Muscle layer of duodenum (tissue), 2 donors: Measurements from ENCODE around the gene DIS3L.
"Not testable (repeated sequence)": the region's sequence is repeated elsewhere in the genome, so short reads cannot be mapped to it uniquely, and the experiment has no call there.

Source experiments
- H3K27ac ChIP-seq: one replicate; pipeline ENCODE4 v1.7.0; 2013; ENCODE audit warnings: mild to moderate bottlenecking, low read length
- H3K27me3 ChIP-seq: one replicate; pipeline ENCODE4 v1.7.0; 2013; ENCODE audit warnings: low read depth, mild to moderate bottlenecking, control low read depth, low read length
- H3K36me3 ChIP-seq, 2 donors: one replicate each; pipeline ENCODE4 v1.7.0; 2013; ENCODE audit warnings: low read length in 2 of 2, control low read depth in 1 of 2, mild to moderate bottlenecking in 1 of 2; ENCODE audit not compliant: insufficient read depth in 2 of 2, control insufficient read depth in 1 of 2
- H3K4me1 ChIP-seq, 2 donors: one replicate each; pipeline ENCODE4 v1.7.0; 2013; ENCODE audit warnings: low read length in 2 of 2, mild to moderate bottlenecking in 2 of 2, control low read depth in 1 of 2, moderate library complexity in 1 of 2; ENCODE audit not compliant: insufficient read depth in 2 of 2, control insufficient read depth in 1 of 2
- H3K4me3 ChIP-seq, 2 donors: one replicate each; pipeline ENCODE4 v1.7.0; 2013; ENCODE audit warnings: low read length in 2 of 2, low read depth in 1 of 2, mild to moderate bottlenecking in 1 of 2
- H3K9me3 ChIP-seq, 2 donors: one replicate each; pipeline ENCODE4 v1.7.0; 2013; ENCODE audit warnings: low read length in 2 of 2, control low read depth in 1 of 2, mild to moderate bottlenecking in 1 of 2; ENCODE audit not compliant: control insufficient read depth in 1 of 2
- donor health status: healthy.

DIS3L gene

DNA sequence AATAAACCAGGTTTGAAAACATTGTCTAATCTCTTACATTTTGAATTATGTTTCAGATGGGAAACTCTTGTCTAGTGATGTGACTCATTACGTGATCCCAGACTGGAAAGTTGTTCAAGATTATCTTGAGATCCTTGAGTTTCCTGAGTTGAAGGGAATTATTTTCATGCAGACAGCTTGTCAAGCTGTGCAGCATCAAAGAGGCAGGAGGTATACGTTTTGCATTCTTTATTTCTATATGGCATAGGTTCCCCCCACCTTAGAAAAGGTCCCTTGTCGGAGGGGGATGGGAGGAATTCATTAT, 1.5 kb downstream of the DIS3L start:
- Histone ChIP-seq H3K36me3 (peaks cover 4 to 8% of the 10 kb centered on the region in 2 donors), H3K9me3 (no peaks in the 10 kb centered on the region), H3K4me3 (peak overlapping the region; percentile 80 to 83), H3K27ac (peak overlapping the region; percentile 91), H3K4me1 (peaks cover 12 to 20% of the 10 kb centered on the region in 2 donors), H3K27me3 (no peaks in the 10 kb centered on the region)

DNA sequence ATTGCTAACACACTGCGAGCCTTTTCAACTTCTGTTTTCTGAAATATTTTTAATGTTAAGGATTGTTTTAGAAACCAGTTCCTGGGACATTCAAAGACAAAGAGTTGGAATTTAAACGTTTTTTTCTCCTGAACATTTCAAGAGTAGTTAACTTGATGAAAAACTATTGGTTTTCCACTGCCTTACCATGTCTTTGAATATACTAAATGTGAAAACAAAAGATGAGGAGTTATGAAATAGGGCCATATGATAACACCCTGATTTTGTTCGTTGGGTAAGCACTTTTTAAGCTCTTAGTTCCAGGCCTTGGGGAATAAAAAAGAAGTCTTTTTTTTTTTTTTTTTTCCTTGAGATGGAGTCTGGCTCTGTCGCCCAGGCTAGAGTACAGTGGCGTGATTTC, 2.8 kb downstream of the DIS3L start:
- H3K27me3 ChIP-seq, result no peaks in the 10 kb centered on the region
- H3K27ac ChIP-seq, result no peak overlapping the region
- no peaks in the 10 kb centered on the region for H3K9me3 ChIP-seq
- H3K4me3 ChIP-seq, result no peak overlapping the region
- peaks cover 4 to 11% of the 10 kb centered on the region in 2 donors for H3K36me3 ChIP-seq
- H3K4me1 ChIP-seq, result peaks cover 12 to 20% of the 10 kb centered on the region in 2 donors

DNA sequence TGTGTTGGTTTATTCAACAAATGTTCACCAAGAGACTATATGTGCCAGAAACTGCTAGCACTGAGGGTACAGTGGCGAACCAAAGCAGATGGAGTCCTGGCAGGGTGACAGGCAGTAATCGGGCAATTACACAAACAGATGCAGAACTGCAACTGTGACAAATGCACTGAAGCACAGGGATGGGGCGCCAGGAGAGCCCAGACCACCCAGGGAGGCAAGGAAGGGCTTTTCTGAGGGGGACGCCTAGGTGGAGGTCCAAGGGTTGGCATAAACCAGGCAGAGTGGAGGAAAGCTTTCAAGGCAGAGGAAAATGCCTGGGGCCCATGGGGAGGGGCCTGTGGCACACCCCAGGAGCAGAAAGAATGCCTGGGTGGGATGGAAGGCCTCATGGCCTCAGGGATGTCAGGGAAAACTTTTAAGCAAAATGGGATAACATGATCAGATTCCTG, 5.5 kb downstream of the DIS3L start:
- peaks cover 9 to 11% of the 10 kb centered on the region in 2 donors for H3K4me1 ChIP-seq
- H3K4me3 ChIP-seq, result no peak overlapping the region
- peaks cover 7 to 11% of the 10 kb centered on the region in 2 donors for H3K36me3 ChIP-seq
- H3K27me3 ChIP-seq, result no peaks in the 10 kb centered on the region
- no peaks in the 10 kb centered on the region for H3K9me3 ChIP-seq
- no peak overlapping the region for H3K27ac ChIP-seq

DNA sequence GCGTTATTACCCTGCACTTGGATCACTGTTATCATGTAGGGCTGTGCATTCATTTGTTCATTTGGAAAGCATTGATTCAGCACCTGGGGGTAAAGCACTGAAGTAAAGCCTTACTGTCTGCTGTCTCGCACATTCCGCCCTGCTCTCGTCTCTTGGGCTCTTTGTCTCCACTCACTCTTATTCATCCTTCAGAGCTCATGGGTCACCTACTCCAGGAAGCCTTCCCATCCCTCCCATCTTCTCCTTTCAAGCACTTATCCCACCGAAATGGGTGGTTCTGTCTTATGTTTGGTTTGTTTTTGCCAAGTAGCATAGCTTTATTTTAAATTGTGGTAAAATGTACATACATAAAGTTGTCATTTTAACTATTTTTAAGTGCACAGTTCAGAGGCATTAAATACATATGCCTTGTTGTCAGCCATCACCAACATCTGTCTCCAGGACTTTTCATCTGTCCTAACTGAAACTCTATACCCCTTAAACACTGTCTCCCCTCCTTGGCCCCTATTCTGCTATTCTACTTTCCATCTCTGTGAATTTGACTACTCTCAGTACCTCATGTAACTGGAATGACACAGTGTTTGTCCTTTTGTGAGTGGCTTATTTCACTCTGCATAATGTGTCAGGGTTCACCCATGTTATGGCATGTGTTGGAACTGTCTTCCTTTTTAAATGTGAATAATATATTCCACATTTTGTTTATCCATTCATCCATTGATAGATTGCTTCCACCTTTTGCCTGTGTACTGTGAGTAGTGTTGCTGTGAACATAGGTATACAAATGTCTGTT, 9.3 kb downstream of the DIS3L start:
- Histone ChIP-seq H3K27ac (no peak overlapping the region), H3K4me3 (no peak overlapping the region), H3K9me3 (no peaks in the 10 kb centered on the region), H3K36me3 (peaks cover 4 to 16% of the 10 kb centered on the region in 2 donors), H3K4me1 (no peaks in the 10 kb centered on the region), H3K27me3 (no peaks in the 10 kb centered on the region)

DNA sequence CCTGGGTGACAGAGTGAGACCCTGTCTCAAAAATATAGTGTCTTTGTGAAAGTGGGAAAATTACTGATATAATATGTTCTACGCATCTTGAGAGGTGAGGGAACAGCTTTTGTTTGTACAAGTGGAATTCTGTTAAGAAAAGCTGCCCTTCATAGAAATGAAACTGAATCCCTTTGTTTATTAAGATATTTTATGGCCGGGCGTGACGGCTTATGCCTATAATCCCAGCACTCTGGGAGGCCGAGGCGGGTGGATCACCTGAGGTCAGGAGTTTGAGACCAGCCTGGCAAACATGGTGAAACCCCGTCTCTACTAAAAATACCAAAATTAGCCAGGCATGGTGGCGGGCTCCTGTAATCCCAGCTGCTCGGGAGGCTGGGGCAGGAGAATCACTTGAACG, 11.1 kb downstream of the DIS3L start:
- peaks cover 12 to 20% of the 10 kb centered on the region in 2 donors for H3K36me3 ChIP-seq

DNA sequence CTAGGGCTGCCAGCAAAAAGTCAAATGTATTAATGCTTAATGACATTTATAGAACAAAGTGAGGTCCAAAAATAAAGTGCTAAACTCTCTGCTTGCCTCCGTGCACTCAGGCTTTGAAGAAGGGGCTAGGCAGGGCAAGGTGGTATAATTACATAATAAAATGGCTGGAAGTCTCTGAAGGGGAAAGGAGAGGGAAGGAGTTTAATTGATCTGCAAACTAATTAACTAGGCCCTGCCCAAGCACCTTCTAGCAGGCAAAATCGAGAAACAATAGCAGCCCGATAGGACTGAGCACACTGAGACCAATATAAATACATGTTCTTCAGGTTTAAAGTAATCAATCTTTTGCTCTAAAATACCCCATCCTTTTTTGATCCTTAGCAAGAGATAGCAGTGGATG, 13.0 kb downstream of the DIS3L start:
- Histone ChIP-seq H3K36me3 (peaks cover 19 to 24% of the 10 kb centered on the region in 2 donors), H3K4me1 (no peaks in the 10 kb centered on the region), H3K4me3 (no peak overlapping the region), H3K9me3 (no peaks in the 10 kb centered on the region), H3K27me3 (no peaks in the 10 kb centered on the region), H3K27ac (no peak overlapping the region)

More for the DNA sequence above, 11.1 kb downstream of the DIS3L start:
- H3K9me3 ChIP-seq, H3K27me3 ChIP-seq, H3K4me3 ChIP-seq, H3K27ac ChIP-seq, H3K4me1 ChIP-seq: not testable (repeated sequence)

DNA sequence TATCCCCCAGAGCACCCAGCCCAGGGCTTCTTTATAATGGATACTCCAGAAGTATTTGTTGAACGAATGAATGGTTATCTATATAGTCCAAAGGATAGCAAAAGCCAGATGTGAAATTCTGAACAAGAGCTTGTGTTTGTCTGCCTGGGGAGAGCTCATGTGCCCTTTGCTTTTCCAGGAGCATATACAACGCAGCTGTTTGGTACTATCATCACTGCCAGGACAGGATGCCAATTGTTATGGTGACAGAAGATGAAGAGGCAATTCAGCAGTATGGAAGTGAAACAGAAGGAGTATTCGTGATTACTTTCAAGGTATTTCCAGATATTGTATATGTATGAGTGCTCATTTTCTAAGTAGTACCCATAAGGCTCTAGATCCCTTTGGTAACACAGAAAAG, 15.2 kb downstream of the DIS3L start:
- no peaks in the 10 kb centered on the region for H3K27me3 ChIP-seq
- H3K9me3 ChIP-seq, result no peaks in the 10 kb centered on the region
- peaks cover 27 to 38% of the 10 kb centered on the region in 2 donors for H3K36me3 ChIP-seq
- no peak overlapping the region for H3K27ac ChIP-seq
- no peak overlapping the region for H3K4me3 ChIP-seq
- no peaks in the 10 kb centered on the region for H3K4me1 ChIP-seq

DNA sequence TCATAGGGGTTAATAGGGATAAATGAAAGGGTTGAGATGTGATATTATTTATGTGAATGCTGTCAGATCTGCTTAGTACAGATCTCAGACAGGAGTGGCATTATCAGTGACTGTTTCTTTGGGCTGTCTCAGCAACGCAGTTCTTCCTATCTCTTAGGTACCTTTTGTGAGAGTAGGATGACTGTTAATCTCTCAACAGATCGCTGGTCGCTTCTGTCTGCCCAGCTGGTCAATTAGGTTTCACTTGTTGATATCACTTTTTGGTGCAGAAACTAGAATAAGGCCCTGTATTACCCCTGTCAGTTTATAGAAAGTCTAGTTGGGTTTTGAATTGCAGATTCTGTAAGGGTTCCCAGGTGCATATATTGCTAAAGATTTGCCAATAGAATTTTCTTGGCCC, 16.5 kb downstream of the DIS3L start:
- Histone ChIP-seq H3K36me3 (peaks cover 37 to 47% of the 10 kb centered on the region in 2 donors), H3K4me3 (no peak overlapping the region), H3K27ac (no peak overlapping the region)

DNA sequence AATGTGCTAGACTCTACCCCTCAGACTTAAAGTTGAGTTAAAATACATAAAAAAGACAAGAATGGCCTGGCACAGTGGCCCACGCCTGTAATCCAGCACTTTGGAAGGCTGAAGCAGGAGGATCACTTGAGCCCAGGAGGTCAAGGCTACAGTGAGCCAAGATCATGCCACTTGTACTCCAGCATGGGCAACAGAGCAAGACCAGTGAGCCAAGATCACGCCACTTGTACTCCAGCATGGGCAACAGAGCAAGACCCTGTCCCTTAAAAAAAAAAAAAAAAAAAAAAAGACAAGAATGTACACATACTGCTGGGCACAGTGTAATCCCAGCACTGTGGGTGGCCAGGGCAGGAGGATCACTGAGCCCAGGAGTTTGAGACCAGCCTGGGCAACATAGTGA, 17.4 kb downstream of the DIS3L start:
- Histone ChIP-seq H3K9me3 (no peaks in the 10 kb centered on the region), H3K4me1 (no peaks in the 10 kb centered on the region), H3K36me3 (peaks cover 39 to 55% of the 10 kb centered on the region in 2 donors), H3K27ac (no peak overlapping the region), H3K27me3 (no peaks in the 10 kb centered on the region), H3K4me3 (no peak overlapping the region)

More for the DNA sequence above, 16.5 kb downstream of the DIS3L start:
- Histone ChIP-seq H3K27me3 (no peaks in the 10 kb centered on the region), H3K4me1 (no peaks in the 10 kb centered on the region), H3K9me3 (no peaks in the 10 kb centered on the region)

DNA sequence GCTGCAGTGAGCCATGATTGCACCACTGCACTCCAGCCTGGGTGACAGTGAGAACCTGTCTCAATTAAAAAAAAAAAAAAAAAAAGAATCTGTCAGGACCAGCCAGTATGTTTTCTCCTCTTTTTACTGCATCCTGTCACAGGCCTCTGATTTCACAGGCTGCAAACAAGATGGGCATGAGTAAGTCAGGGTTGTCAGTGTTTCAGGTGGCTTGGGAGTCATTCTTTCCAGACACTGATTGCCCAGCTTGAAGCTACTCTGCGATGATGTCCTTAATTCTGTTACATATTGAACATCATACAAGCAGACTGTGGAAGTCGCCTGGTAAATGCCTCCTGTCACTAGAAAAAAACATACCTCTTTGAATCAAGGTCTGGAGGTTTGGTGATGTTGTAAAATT, 18.8 kb downstream of the DIS3L start:
- H3K27me3 ChIP-seq, result no peaks in the 10 kb centered on the region
- no peak overlapping the region for H3K27ac ChIP-seq
- no peaks in the 10 kb centered on the region for H3K9me3 ChIP-seq
- no peaks in the 10 kb centered on the region for H3K4me1 ChIP-seq
- peaks cover 44 to 68% of the 10 kb centered on the region in 2 donors for H3K36me3 ChIP-seq
- H3K4me3 ChIP-seq, result no peak overlapping the region

DNA sequence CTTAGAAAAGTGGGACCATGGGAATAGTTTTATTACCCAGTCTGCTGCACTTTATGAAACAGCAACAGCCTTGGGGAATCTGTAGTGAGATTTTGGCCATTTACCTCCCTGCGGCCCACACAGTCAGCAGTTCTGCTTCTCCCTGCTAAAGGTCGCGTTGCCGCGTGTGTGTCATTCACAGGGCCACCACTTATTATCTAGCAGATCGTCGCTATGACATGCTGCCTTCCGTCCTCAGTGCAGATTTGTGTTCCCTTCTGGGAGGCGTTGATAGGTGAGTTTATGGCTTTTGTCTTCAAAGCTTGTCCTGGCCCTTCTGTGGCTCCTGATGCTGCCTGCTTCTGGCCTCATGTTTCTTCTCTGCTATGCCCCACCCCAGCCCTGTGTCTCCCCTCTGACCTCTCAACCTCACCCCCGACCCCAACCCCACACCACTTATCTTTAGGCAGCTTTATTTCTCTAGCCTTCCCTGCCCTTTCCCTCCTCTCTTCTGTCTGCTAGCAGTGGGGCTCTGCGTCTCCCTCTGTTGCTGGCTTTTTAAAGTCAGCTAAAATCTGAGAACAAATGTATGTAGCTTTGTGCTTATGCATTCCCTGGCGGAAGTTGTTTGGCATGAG, 30.1 kb downstream of the DIS3L start:
- Histone ChIP-seq H3K9me3 (no peaks in the 10 kb centered on the region), H3K4me1 (no peaks in the 10 kb centered on the region), H3K27ac (no peak overlapping the region), H3K36me3 (peaks cover 41 to 68% of the 10 kb centered on the region in 2 donors), H3K27me3 (no peaks in the 10 kb centered on the region), H3K4me3 (no peak overlapping the region)
